ENCODE measurements around the gene KCNJ18. TPM values are rescaled to one million over a fixed set of nuclear protein-coding genes. Genes with fewer than 3 reads are reported as not detected.
"Not testable (repeated sequence)": the region's sequence is repeated elsewhere in the genome, so short reads cannot be mapped to it uniquely, and the experiment has no call there.

The KCNJ18 gene
- total and polyA plus RNA-seq, 4 donors = not detected

DNA sequence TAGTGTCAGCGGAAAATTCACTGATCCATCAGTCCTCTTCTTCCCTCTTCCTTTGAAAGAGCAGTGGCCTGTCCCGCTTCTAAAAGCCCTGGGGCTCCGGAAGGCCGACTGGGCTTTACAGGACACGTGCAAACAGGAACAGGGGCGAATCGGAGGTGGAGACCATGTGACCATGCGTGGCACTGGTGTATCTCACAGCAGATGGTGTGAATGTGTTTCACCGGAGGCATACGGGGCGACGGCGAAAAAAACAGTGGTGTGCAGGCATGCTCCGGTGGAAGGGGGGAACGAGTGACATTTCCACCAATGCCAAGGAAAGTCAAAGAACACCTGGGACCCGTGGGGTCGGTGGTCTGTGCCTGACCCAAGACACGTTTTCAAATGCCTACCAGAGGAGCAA, 8.4 kb upstream of the KCNJ18 start:
- H3K9me3 ChIP-seq (ENCODE audit: control insufficient read depth, insufficient read depth, low read length); H3K27me3 ChIP-seq (ENCODE audit: control insufficient read depth, insufficient read depth, low read length); H3K4me3 ChIP-seq (ENCODE audit: low read depth, low read length); DNase-seq (ENCODE audit: low read depth in 4 of 6, low spot score in 6 of 6); H3K4me1 ChIP-seq (ENCODE audit: control insufficient read depth, insufficient read depth, low read length); H3K36me3 ChIP-seq (ENCODE audit: control insufficient read depth, insufficient read depth, low read length); H3K27ac ChIP-seq (ENCODE audit: low read depth, low read length): not testable (repeated sequence)
- WGBS (ENCODE audit: insufficient coverage) = 86% methylated on average over 9 of the region's 18 CpGs

- not testable (repeated sequence) for H3K36me3 ChIP-seq (ENCODE audit: control insufficient read depth, insufficient read depth, low read length); DNase-seq (ENCODE audit: low read depth in 4 of 6, low spot score in 6 of 6); H3K27me3 ChIP-seq (ENCODE audit: control insufficient read depth, insufficient read depth, low read length); H3K4me1 ChIP-seq (ENCODE audit: control insufficient read depth, insufficient read depth, low read length); H3K27ac ChIP-seq (ENCODE audit: low read depth, low read length); H3K9me3 ChIP-seq (ENCODE audit: control insufficient read depth, insufficient read depth, low read length); H3K4me3 ChIP-seq (ENCODE audit: low read depth, low read length)
- no CpG with 5 or more reads among the region's 33 CpGs for WGBS (ENCODE audit: insufficient coverage)
These were observed 7.9 kb upstream of the KCNJ18 start for GRCh38 chr17:21684384-21684783.

DNA sequence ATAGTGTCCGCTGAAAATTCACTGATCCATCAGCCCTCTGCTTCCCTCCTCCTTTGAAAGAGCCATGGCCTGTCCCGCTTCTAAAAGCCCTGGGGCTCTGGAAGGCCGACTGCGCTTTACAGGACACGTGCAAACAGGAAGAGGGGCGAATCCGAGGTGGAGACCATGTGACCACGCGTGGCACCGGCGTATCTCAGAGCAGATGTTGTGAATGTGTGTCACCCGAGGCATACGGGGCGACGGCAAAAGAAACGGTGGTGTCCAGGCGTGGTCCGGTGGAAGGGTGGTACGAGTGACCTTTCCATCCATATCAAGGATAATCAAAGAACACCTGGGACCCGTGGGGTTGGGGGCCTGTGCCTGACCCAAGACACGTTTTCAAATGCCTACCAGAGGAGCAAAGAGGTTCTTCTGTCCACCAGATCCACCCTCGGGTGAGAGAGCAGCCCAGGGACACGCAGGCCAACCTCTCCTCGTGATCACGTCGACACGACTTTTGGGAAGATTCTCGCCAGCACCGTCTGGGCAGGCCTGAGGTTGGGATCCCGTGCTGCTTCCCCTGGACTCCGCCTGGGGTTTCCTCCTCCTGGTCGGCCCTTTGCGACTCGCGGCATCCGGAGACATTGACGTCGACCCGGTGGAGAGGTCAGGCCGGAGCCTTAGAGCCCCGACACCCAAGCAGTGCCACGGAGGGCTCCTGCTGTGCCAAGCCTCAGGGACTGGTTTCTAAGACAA, 7.1 kb upstream of the KCNJ18 start:
- not testable (repeated sequence) for H3K36me3 ChIP-seq (ENCODE audit: control insufficient read depth, insufficient read depth, low read length); H3K9me3 ChIP-seq (ENCODE audit: control insufficient read depth, insufficient read depth, low read length); DNase-seq (ENCODE audit: low read depth in 4 of 6, low spot score in 6 of 6); H3K27ac ChIP-seq (ENCODE audit: low read depth, low read length); H3K27me3 ChIP-seq (ENCODE audit: control insufficient read depth, insufficient read depth, low read length); H3K4me1 ChIP-seq (ENCODE audit: control insufficient read depth, insufficient read depth, low read length); H3K4me3 ChIP-seq (ENCODE audit: low read depth, low read length)
- 80% methylated on average over 41 of the region's 42 CpGs for WGBS (ENCODE audit: insufficient coverage)

DNA sequence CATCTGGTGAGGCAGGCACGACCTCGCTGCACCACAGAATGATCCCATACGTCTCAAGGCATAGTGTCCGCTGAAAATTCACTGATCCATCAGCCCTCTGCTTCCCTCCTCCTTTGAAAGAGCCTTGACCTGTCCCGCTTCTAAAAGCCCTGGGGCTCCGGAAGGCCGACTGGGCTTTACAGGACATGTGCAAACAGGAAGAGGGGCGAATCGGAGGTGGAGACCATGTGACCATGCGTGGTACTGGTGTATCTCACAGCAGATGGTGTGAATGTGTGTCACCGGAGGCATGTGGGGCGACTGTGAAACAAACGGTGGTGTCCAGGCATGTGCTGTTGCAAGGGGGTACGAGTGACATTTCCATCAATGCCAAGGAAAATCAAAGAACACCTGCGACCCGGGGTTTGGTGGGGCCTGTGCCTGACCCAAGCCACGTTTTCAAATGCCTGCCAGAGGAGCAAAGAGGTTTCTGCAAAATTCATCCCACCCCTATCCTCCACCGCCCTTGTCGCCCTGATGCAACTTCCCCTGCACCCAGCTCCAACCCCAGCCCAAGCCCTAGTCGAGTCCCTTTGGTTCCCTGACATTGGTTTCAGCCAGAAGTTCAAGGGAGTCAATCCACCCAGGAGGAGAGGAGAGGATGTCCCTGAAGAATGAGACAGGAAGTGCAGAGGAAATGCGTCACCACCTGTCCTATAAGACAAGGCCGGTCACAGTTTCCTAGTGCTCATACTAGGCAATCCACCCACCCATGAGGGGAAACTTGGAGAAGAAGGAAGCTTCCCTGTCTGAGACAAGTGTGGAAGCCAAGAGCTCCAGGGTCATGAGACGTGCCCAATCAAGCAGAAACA, 5.9 kb upstream of the KCNJ18 start:
- WGBS (ENCODE audit: insufficient coverage) = 68% methylated on average over 20 of the region's 23 CpGs
- no peaks in the 10 kb centered on the region for H3K36me3 ChIP-seq (ENCODE audit: control insufficient read depth, insufficient read depth, low read length)
- H3K9me3 ChIP-seq (ENCODE audit: control insufficient read depth, insufficient read depth, low read length) = no peaks in the 10 kb centered on the region
- H3K27ac ChIP-seq (ENCODE audit: low read depth, low read length) = no peak overlapping the region
- DNase-seq (ENCODE audit: low read depth in 4 of 6, low spot score in 6 of 6) = no peak
- no peaks in the 10 kb centered on the region for H3K4me1 ChIP-seq (ENCODE audit: control insufficient read depth, insufficient read depth, low read length)
- H3K4me3 ChIP-seq (ENCODE audit: low read depth, low read length) = no peak overlapping the region
- H3K27me3 ChIP-seq (ENCODE audit: control insufficient read depth, insufficient read depth, low read length) = no peaks in the 10 kb centered on the region

GRCh38 chr17:21687136-21687953, 5.0 kb upstream of the KCNJ18 start:
- Histone ChIP-seq H3K4me1 (ENCODE audit: control insufficient read depth, insufficient read depth, low read length) (no peaks in the 10 kb centered on the region), H3K27me3 (ENCODE audit: control insufficient read depth, insufficient read depth, low read length) (no peaks in the 10 kb centered on the region), H3K27ac (ENCODE audit: low read depth, low read length) (no peak overlapping the region), H3K9me3 (ENCODE audit: control insufficient read depth, insufficient read depth, low read length) (no peaks in the 10 kb centered on the region), H3K4me3 (ENCODE audit: low read depth, low read length) (no peak overlapping the region), H3K36me3 (ENCODE audit: control insufficient read depth, insufficient read depth, low read length) (no peaks in the 10 kb centered on the region)
- DNase-seq (ENCODE audit: low read depth in 4 of 6, low spot score in 6 of 6) = no peak
- 75% methylated on average over 18 of the region's 19 CpGs for WGBS (ENCODE audit: insufficient coverage)

DNA sequence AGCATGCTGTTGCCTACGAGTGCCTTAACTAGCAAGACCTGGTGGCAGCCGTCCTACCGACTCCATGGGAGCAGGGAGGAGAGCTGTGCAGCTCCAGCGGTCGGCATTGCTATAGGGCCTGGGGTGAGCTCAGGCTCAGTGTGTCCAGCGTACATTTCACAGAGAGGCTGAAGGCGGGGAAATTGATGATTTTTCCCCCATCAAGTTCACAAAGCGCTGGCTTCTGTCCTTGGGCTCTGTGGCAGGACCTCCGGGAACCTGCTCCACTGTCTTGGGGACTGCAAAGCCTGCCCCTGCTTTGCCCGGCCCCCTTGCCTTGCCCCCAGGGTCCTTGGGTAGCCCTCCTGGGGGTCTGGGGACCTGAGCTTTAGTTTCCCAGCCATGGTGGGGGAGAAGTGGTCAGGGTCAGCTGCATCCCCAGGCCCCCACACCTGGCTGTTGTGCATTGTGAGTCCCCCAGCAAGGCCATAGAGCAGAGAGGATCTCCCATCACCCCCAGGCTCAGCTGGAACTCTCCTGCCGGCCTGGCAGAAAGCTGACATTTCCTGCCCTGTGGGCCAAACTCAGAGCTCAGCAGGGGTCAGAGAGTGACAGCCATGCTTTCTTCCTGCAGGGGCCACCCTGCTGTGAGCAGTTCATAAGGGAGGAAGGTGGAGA, 3.9 kb upstream of the KCNJ18 start:
- DNase-seq (ENCODE audit: low read depth in 4 of 6, low spot score in 6 of 6) = no peak
- WGBS (ENCODE audit: insufficient coverage) = 78% methylated on average over 11 of the region's 11 CpGs
- H3K27ac ChIP-seq (ENCODE audit: low read depth, low read length) = no peak overlapping the region
- H3K36me3 ChIP-seq (ENCODE audit: control insufficient read depth, insufficient read depth, low read length) = no peaks in the 10 kb centered on the region
- H3K4me3 ChIP-seq (ENCODE audit: low read depth, low read length) = no peak overlapping the region
- no peaks in the 10 kb centered on the region for H3K27me3 ChIP-seq (ENCODE audit: control insufficient read depth, insufficient read depth, low read length)
- H3K9me3 ChIP-seq (ENCODE audit: control insufficient read depth, insufficient read depth, low read length) = no peaks in the 10 kb centered on the region
- H3K4me1 ChIP-seq (ENCODE audit: control insufficient read depth, insufficient read depth, low read length) = no peaks in the 10 kb centered on the region

DNA sequence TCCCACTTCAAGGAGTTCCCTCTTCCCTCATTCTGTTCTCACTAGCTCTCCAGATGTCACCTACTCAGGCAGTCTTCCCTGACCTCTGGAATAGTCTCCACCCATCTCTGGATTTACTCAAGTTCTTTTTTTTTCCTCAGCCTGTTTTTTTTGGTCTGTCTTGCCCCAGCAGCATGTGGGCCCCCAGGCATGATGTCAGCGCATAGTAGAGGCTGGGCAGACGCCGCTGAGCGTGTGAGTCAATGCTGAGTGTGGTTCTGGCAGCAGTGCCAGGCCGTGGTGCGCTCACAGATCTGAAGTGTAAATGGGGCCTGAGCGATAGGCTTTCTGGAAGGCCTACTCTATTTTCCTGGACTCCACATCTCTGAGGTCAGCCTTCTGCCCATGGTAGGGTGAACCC, 2.7 kb upstream of the KCNJ18 start:
- H3K4me3 ChIP-seq (ENCODE audit: low read depth, low read length) = no peak overlapping the region
- no peaks in the 10 kb centered on the region for H3K9me3 ChIP-seq (ENCODE audit: control insufficient read depth, insufficient read depth, low read length)
- no peaks in the 10 kb centered on the region for H3K36me3 ChIP-seq (ENCODE audit: control insufficient read depth, insufficient read depth, low read length)
- no peaks in the 10 kb centered on the region for H3K27me3 ChIP-seq (ENCODE audit: control insufficient read depth, insufficient read depth, low read length)
- peak in 1 of 6 donors; percentile 1 for DNase-seq (ENCODE audit: low read depth in 4 of 6, low spot score in 6 of 6)
- H3K27ac ChIP-seq (ENCODE audit: low read depth, low read length) = no peak overlapping the region
- 76% methylated on average over 4 of the region's 7 CpGs for WGBS (ENCODE audit: insufficient coverage)
- H3K4me1 ChIP-seq (ENCODE audit: control insufficient read depth, insufficient read depth, low read length) = no peaks in the 10 kb centered on the region

- not testable (repeated sequence) for H3K27me3 ChIP-seq (ENCODE audit: control insufficient read depth, insufficient read depth, low read length); H3K36me3 ChIP-seq (ENCODE audit: control insufficient read depth, insufficient read depth, low read length); H3K9me3 ChIP-seq (ENCODE audit: control insufficient read depth, insufficient read depth, low read length); DNase-seq (ENCODE audit: low read depth in 4 of 6, low spot score in 6 of 6); H3K4me1 ChIP-seq (ENCODE audit: control insufficient read depth, insufficient read depth, low read length); H3K4me3 ChIP-seq (ENCODE audit: low read depth, low read length); H3K27ac ChIP-seq (ENCODE audit: low read depth, low read length)
- 36% methylated on average over 2 of the region's 2 CpGs for WGBS (ENCODE audit: insufficient coverage)
These were observed 1.5 kb upstream of the KCNJ18 start for GRCh38 chr17:21690811-21691210.

- WGBS (ENCODE audit: insufficient coverage) = 95% methylated on average over 3 of the region's 6 CpGs
- not testable (repeated sequence) for DNase-seq (ENCODE audit: low read depth in 4 of 6, low spot score in 6 of 6); H3K9me3 ChIP-seq (ENCODE audit: control insufficient read depth, insufficient read depth, low read length)
These were observed 842 bp upstream of the KCNJ18 start for GRCh38 chr17:21691481-21691880.

More at GRCh38 chr17:21691481-21691880, 842 bp upstream of the KCNJ18 start:
- not testable (repeated sequence) for H3K4me1 ChIP-seq (ENCODE audit: control insufficient read depth, insufficient read depth, low read length); H3K36me3 ChIP-seq (ENCODE audit: control insufficient read depth, insufficient read depth, low read length); H3K27me3 ChIP-seq (ENCODE audit: control insufficient read depth, insufficient read depth, low read length); H3K4me3 ChIP-seq (ENCODE audit: low read depth, low read length); H3K27ac ChIP-seq (ENCODE audit: low read depth, low read length)
